ENCODE results near the gene ATOSB. TPM values are rescaled to one million over a fixed set of nuclear protein-coding genes. Genes with fewer than 3 reads are reported as not detected.

The ATOSB gene
- total RNA-seq, 1 experiment from 2014 or later = 3.2 TPM

DNA sequence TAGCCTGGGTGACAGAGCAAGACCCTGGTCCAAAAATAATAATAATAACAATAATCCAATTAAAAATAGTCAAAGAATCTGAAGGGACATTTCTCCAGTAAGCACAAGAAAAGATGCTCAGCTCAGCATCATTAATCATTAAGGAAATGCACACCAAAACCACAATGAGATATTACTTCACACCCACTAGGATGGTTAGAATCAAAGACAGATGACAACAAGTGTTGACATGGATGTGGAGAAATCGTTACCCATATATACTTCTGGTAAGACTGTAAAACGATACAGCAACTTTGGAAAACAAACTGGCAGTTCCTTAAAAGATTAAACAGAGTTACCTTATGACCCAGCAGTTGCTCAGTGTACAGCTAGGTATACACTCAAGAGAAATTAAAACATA lies 30.6 kb downstream of the ATOSB start:
- peaks cover 9% of the 10 kb centered on the region for H3K4me1 ChIP-seq (ENCODE audit: low read length)
- no peaks in the 10 kb centered on the region for H3K9me2 ChIP-seq (replicated peaks; ENCODE audit: insufficient read depth, low read length)

DNA sequence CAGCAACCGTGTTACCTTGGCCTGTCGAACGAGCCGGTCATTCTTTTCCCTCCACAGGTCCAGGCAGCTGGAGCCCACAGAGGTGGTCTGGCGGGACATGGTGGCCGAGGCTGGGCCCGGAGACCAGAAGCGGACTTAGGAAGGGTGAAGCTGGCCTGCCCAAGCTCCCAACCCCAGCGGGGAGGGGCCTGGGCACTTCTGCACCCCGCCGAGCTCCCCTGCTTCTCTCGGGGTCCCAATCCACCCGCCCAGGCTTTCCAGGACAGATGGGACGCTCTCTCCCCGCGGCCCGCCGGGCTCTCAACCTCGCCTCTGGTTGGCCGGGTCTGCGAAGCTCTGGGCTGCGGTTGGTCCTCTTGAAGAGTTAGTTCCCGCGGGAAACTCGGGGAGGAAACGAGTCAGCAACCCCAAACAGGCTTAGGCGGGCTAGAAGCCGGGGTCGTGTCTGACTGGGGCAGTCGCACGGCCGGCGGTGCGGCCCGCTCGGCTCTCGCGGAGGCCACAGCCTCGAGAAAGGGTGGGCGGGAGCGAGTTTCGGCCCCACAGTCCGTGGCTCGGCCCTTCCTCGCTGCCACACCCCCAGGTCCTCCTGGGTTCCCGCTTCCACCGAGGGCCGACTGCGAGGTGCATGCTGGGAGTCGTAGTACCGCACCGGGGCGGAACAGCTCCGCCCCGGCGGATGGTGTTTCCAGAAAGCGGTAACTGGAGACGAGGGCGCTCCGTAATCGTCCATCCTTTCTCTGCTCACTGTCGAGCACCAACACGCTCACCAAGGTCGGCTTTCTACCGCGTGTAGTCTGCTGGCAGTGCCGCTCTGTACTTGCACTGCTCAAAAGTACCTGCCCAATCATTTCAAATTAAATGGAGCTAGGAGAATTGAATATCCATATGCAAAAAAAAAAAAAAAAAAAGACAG lies 36.0 kb downstream of the ATOSB start, which contains the start of gene FANCG:
Gene FANCG, minus strand, starts transcription at position 517 of the 916 bp plus-strand sequence. Its CDS starts 418 bp downstream, at position 99.
- Histone ChIP-seq H3K36me3 (ENCODE audit: insufficient read depth, low read length) (no peaks in the 10 kb centered on the region; the same call in 1 of the 2 replicates), H2AFZ (ENCODE audit: low read length) (peak within 1 kb of the TSS; percentile 80; the same call in 1 of the 2 replicates), H3K9me3 (ENCODE audit: low read length) (no peaks in the 10 kb centered on the region), H3K27me3 (ENCODE audit: low read length) (no peaks in the 10 kb centered on the region), H3K4me1 (ENCODE audit: low read length) (peaks cover 26% of the 10 kb centered on the region), H3K27ac (ENCODE audit: low read length) (peak within 1 kb of the TSS; percentile 87), H3K9me2 (replicated peaks; ENCODE audit: insufficient read depth, low read length) (no peaks in the 10 kb centered on the region), H4K20me1 (ENCODE audit: insufficient read depth, low read depth, low read length) (no peaks in the 10 kb centered on the region), H3K9ac (ENCODE audit: low read length) (peak within 1 kb of the TSS; percentile 80), H3K79me2 (ENCODE audit: low read length) (peaks cover 31% of the 10 kb centered on the region), H3K4me3 (ENCODE audit: low read length) (peak within 1 kb of the TSS; percentile 82), H3K4me2 (ENCODE audit: low read depth, low read length, poor library complexity, severe bottlenecking) (peak within 1 kb of the TSS; percentile 88)
- peak; percentile 96 for DNase-seq

More for the DNA sequence above, 30.6 kb downstream of the ATOSB start:
- no peaks in the 10 kb centered on the region for H3K79me2 ChIP-seq (ENCODE audit: low read length)
- no peak overlapping the region for H3K4me3 ChIP-seq (ENCODE audit: low read length)
- peaks cover 15% of the 10 kb centered on the region for H3K36me3 ChIP-seq (ENCODE audit: insufficient read depth, low read length)
- H3K9ac ChIP-seq (ENCODE audit: low read length) = no peak overlapping the region
- DNase-seq = no peak
- H3K27ac ChIP-seq (ENCODE audit: low read length) = no peak overlapping the region
- H3K4me2 ChIP-seq (ENCODE audit: low read depth, low read length, poor library complexity, severe bottlenecking) = no peak overlapping the region
- no peaks in the 10 kb centered on the region for H4K20me1 ChIP-seq (ENCODE audit: insufficient read depth, low read depth, low read length)
- H3K27me3 ChIP-seq (ENCODE audit: low read length) = no peaks in the 10 kb centered on the region
- no peaks in the 10 kb centered on the region for H3K9me3 ChIP-seq (ENCODE audit: low read length)
- no peak overlapping the region for H2AFZ ChIP-seq (ENCODE audit: low read length)

- DNase-seq = peak; percentile 53
- Histone ChIP-seq H2AFZ (ENCODE audit: low read length) (peak overlapping the region; percentile 80; the same call in 1 of the 2 replicates), H3K9ac (ENCODE audit: low read length) (peak overlapping the region; percentile 80)
Measured at GRCh38 chr9:35079041-35079425, 36.6 kb downstream of the ATOSB start.

DNA sequence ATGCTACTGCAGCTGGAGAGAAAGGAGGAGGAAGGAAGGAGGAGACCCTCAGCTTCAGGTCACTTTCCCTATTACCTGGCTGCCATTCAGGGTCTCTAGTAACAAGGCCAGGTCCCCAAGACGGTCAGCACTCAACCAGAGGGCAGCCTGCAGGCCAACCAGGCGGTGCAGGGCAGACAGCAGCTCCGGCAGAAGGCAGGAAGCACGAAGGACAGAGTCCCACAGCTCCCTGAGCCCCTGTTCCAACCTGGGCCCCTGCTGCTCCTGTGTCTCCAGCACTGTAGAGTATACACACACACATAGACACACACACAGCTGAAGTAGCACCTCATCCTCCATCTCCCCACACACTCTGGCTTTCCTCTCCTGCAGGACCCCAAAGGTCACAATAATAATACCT lies 37.6 kb downstream of the ATOSB start:
- Histone ChIP-seq H3K4me1 (ENCODE audit: low read length) (peaks cover 30% of the 10 kb centered on the region), H3K9ac (ENCODE audit: low read length) (peak overlapping the region; percentile 80), H4K20me1 (ENCODE audit: insufficient read depth, low read depth, low read length) (no peaks in the 10 kb centered on the region), H3K36me3 (ENCODE audit: insufficient read depth, low read length) (peaks cover 4% of the 10 kb centered on the region; the same call in 1 of the 2 replicates), H3K9me2 (replicated peaks; ENCODE audit: insufficient read depth, low read length) (no peaks in the 10 kb centered on the region), H3K27me3 (ENCODE audit: low read length) (no peaks in the 10 kb centered on the region), H3K27ac (ENCODE audit: low read length) (no peak overlapping the region), H3K79me2 (ENCODE audit: low read length) (peaks cover 31% of the 10 kb centered on the region), H3K9me3 (ENCODE audit: low read length) (no peaks in the 10 kb centered on the region), H3K4me3 (ENCODE audit: low read length) (peak overlapping the region; percentile 82), H3K4me2 (ENCODE audit: low read depth, low read length, poor library complexity, severe bottlenecking) (peak overlapping the region; percentile 88), H2AFZ (ENCODE audit: low read length) (no peak overlapping the region)
- no peak for DNase-seq

More at GRCh38 chr9:35079041-35079425, 36.6 kb downstream of the ATOSB start:
- Histone ChIP-seq H3K9me3 (ENCODE audit: low read length) (no peaks in the 10 kb centered on the region), H3K36me3 (ENCODE audit: insufficient read depth, low read length) (peaks cover 1% of the 10 kb centered on the region; the same call in 1 of the 2 replicates), H3K4me2 (ENCODE audit: low read depth, low read length, poor library complexity, severe bottlenecking) (peak overlapping the region; percentile 88), H3K27ac (ENCODE audit: low read length) (peak overlapping the region; percentile 87), H3K4me3 (ENCODE audit: low read length) (peak overlapping the region; percentile 82), H3K79me2 (ENCODE audit: low read length) (peaks cover 31% of the 10 kb centered on the region), H3K27me3 (ENCODE audit: low read length) (no peaks in the 10 kb centered on the region), H3K4me1 (ENCODE audit: low read length) (peaks cover 26% of the 10 kb centered on the region), H4K20me1 (ENCODE audit: insufficient read depth, low read depth, low read length) (no peaks in the 10 kb centered on the region), H3K9me2 (replicated peaks; ENCODE audit: insufficient read depth, low read length) (no peaks in the 10 kb centered on the region)

DNA sequence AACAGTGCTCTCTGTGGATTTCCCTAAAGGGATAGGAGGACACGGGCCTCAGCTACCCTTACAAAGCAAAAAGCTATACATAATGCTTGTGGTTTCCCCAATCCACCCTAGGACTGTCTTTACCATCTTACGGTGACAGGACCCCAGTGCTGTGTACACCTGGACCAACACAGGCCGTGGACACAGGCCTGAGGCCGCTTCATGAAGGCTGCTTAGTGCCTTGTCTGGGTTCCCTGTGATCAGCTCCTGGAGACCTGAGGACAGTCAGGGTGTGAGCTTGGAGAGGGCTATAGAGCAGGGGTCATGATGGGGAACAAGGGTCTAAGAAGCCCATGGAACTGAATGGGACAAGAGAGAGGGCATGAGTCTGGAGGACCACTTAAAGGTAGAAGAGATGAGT lies 38.8 kb downstream of the ATOSB start:
- H2AFZ ChIP-seq (ENCODE audit: low read length) = no peak overlapping the region
- H3K27ac ChIP-seq (ENCODE audit: low read length) = no peak overlapping the region
- H3K9ac ChIP-seq (ENCODE audit: low read length) = no peak overlapping the region
- no peak for DNase-seq
- H3K9me3 ChIP-seq (ENCODE audit: low read length) = no peaks in the 10 kb centered on the region
- H4K20me1 ChIP-seq (ENCODE audit: insufficient read depth, low read depth, low read length) = no peaks in the 10 kb centered on the region
- peaks cover 33% of the 10 kb centered on the region for H3K4me1 ChIP-seq (ENCODE audit: low read length)
- no peaks in the 10 kb centered on the region for H3K9me2 ChIP-seq (replicated peaks; ENCODE audit: insufficient read depth, low read length)
- no peaks in the 10 kb centered on the region for H3K27me3 ChIP-seq (ENCODE audit: low read length)
- H3K4me2 ChIP-seq (ENCODE audit: low read depth, low read length, poor library complexity, severe bottlenecking) = no peak overlapping the region
- no peak overlapping the region for H3K4me3 ChIP-seq (ENCODE audit: low read length)
- H3K36me3 ChIP-seq (ENCODE audit: insufficient read depth, low read length) = peaks cover 4% of the 10 kb centered on the region; the same call in 1 of the 2 replicates
- H3K79me2 ChIP-seq (ENCODE audit: low read length) = peaks cover 35% of the 10 kb centered on the region

GRCh38 chr9:35075358-35075757 lies 40.3 kb downstream of the ATOSB start:
- Histone ChIP-seq H3K4me2 (ENCODE audit: low read depth, low read length, poor library complexity, severe bottlenecking) (no peak overlapping the region), H3K27ac (ENCODE audit: low read length) (no peak overlapping the region), H3K4me3 (ENCODE audit: low read length) (no peak overlapping the region), H3K9ac (ENCODE audit: low read length) (no peak overlapping the region), H3K79me2 (ENCODE audit: low read length) (peaks cover 50% of the 10 kb centered on the region), H3K36me3 (ENCODE audit: insufficient read depth, low read length) (peaks cover 4% of the 10 kb centered on the region; the same call in 1 of the 2 replicates), H3K9me3 (ENCODE audit: low read length) (no peaks in the 10 kb centered on the region), H3K27me3 (ENCODE audit: low read length) (no peaks in the 10 kb centered on the region), H4K20me1 (ENCODE audit: insufficient read depth, low read depth, low read length) (peaks cover 14% of the 10 kb centered on the region), H3K9me2 (replicated peaks; ENCODE audit: insufficient read depth, low read length) (no peaks in the 10 kb centered on the region), H2AFZ (ENCODE audit: low read length) (no peak overlapping the region), H3K4me1 (ENCODE audit: low read length) (peaks cover 36% of the 10 kb centered on the region)
- no peak for DNase-seq

DNA sequence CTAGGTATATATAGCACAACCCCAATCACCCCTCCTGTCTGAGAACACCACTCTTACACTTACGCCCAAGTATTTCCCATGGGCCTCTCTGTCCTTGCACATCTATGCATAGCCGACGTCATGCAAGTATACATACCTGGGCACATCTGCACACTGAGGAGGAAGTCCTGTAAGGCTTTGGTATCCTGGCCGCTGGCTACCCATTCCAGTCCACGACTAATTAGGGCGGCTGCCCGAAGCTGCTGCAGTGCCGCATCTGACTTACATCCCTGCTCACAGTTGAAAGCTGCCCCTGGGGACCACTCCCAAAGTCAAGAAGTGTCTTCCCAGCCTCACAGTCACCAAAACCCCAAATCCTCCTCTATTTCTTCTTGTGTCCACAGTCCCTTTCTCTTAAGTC lies 40.9 kb downstream of the ATOSB start:
- Histone ChIP-seq H3K9me3 (ENCODE audit: low read length) (no peaks in the 10 kb centered on the region), H3K9me2 (replicated peaks; ENCODE audit: insufficient read depth, low read length) (no peaks in the 10 kb centered on the region), H3K27ac (ENCODE audit: low read length) (no peak overlapping the region), H3K27me3 (ENCODE audit: low read length) (no peaks in the 10 kb centered on the region), H3K79me2 (ENCODE audit: low read length) (peaks cover 56% of the 10 kb centered on the region), H4K20me1 (ENCODE audit: insufficient read depth, low read depth, low read length) (peaks cover 19% of the 10 kb centered on the region), H3K4me3 (ENCODE audit: low read length) (no peak overlapping the region), H3K4me1 (ENCODE audit: low read length) (peaks cover 38% of the 10 kb centered on the region), H3K9ac (ENCODE audit: low read length) (no peak overlapping the region), H3K36me3 (ENCODE audit: insufficient read depth, low read length) (peaks cover 9% of the 10 kb centered on the region; the same call in 1 of the 2 replicates), H3K4me2 (ENCODE audit: low read depth, low read length, poor library complexity, severe bottlenecking) (no peak overlapping the region), H2AFZ (ENCODE audit: low read length) (no peak overlapping the region)
- DNase-seq = no peak

GRCh38 chr9:35074141-35074540 lies 41.5 kb downstream of the ATOSB start:
- H2AFZ ChIP-seq (ENCODE audit: low read length) = no peak overlapping the region
- H3K9me3 ChIP-seq (ENCODE audit: low read length) = no peaks in the 10 kb centered on the region
- no peak overlapping the region for H3K9ac ChIP-seq (ENCODE audit: low read length)
- H3K4me3 ChIP-seq (ENCODE audit: low read length) = no peak overlapping the region
- H3K27me3 ChIP-seq (ENCODE audit: low read length) = no peaks in the 10 kb centered on the region
- H3K4me1 ChIP-seq (ENCODE audit: low read length) = peaks cover 40% of the 10 kb centered on the region
- no peak overlapping the region for H3K27ac ChIP-seq (ENCODE audit: low read length)
- H3K9me2 ChIP-seq (replicated peaks; ENCODE audit: insufficient read depth, low read length) = no peaks in the 10 kb centered on the region
- peaks cover 12% of the 10 kb centered on the region; the same call in 1 of the 2 replicates for H3K36me3 ChIP-seq (ENCODE audit: insufficient read depth, low read length)
- peaks cover 57% of the 10 kb centered on the region for H3K79me2 ChIP-seq (ENCODE audit: low read length)
- H4K20me1 ChIP-seq (ENCODE audit: insufficient read depth, low read depth, low read length) = peaks cover 26% of the 10 kb centered on the region
- DNase-seq = no peak
- H3K4me2 ChIP-seq (ENCODE audit: low read depth, low read length, poor library complexity, severe bottlenecking) = no peak overlapping the region
